Mesothelial cell of epicardium (in vitro differentiated cells): Measurements from ENCODE around the gene MLLT3. TPM values are rescaled to one million over a fixed set of nuclear protein-coding genes. Genes with fewer than 3 reads are reported as not detected.

Experiments used
- DNase-seq, 2 experiments: peaks; one replicate each; pipeline ENCODE4 v3.0.0; 2021; ENCODE audit warnings: low spot score in 2 of 2; ENCODE audit not compliant: unreplicated experiment in 2 of 2
- H3K27ac Mint-ChIP-seq: 2 replicates; pipeline ENCODE4 v1.8.0; 2021; ENCODE audit warnings: mixed read lengths
- H3K27me3 Mint-ChIP-seq: 2 replicates; pipeline ENCODE4 v1.8.0; 2021; ENCODE audit warnings: low read depth, mixed read lengths
- H3K36me3 Mint-ChIP-seq: 2 replicates; pipeline ENCODE4 v1.8.0; 2021; ENCODE audit warnings: mixed read lengths
- H3K4me1 Mint-ChIP-seq: 2 replicates; pipeline ENCODE4 v1.8.0; 2021; ENCODE audit warnings: mixed read lengths
- H3K4me3 Mint-ChIP-seq: 2 replicates; pipeline ENCODE4 v1.8.0; 2021; ENCODE audit warnings: mild to moderate bottlenecking, moderate library complexity, mixed read lengths
- H3K9me3 Mint-ChIP-seq: 2 replicates; pipeline ENCODE4 v1.8.0; 2021; ENCODE audit warnings: mixed read lengths
- CTCF ChIP-seq: fragments of 200-600 bp; sonication (generic); IDR thresholded peaks from one replicate; pipeline ENCODE4 v1.5.0; 2021; ENCODE audit warnings: antibody characterized with exemption; ENCODE audit not compliant: unreplicated experiment
- total RNA-seq: library from RNA; stranded (reverse); gene quantifications from 3 replicates; pipeline ENCODE4 v1.2.1, GENCODE V29; 2021

The MLLT3 gene
- total RNA-seq, 1 donor from 2014 or later = 45.8 TPM

GRCh38 chr9:20570756-20571155 is 51.5 kb downstream of the MLLT3 start:
- H3K4me3 Mint-ChIP-seq = no peak overlapping the region
- no peak overlapping the region for H3K27ac Mint-ChIP-seq
- H3K27me3 Mint-ChIP-seq = no peaks in the 10 kb centered on the region
- H3K36me3 Mint-ChIP-seq = peaks cover 14% of the 10 kb centered on the region
- peaks cover 12% of the 10 kb centered on the region for H3K9me3 Mint-ChIP-seq
- H3K4me1 Mint-ChIP-seq = peaks cover 16% of the 10 kb centered on the region
- no peak for DNase-seq
- TF ChIP-seq CTCF = no peak

- TF ChIP-seq CTCF = no peak
- Mint-ChIP-seq H3K27ac (no peak overlapping the region), H3K36me3 (peaks cover 10% of the 10 kb centered on the region), H3K9me3 (peaks cover 7% of the 10 kb centered on the region), H3K4me1 (peaks cover 17% of the 10 kb centered on the region), H3K4me3 (no peak overlapping the region), H3K27me3 (no peaks in the 10 kb centered on the region)
- no peak for DNase-seq
These were observed 52.2 kb downstream of the MLLT3 start for GRCh38 chr9:20570087-20570486.

- Mint-ChIP-seq H3K4me1 (peaks cover 22% of the 10 kb centered on the region), H3K36me3 (peaks cover 4% of the 10 kb centered on the region), H3K27ac (no peak overlapping the region), H3K27me3 (no peaks in the 10 kb centered on the region), H3K9me3 (peaks cover 1% of the 10 kb centered on the region), H3K4me3 (no peak overlapping the region)
- DNase-seq = no peak
- no peak for TF ChIP-seq CTCF
These were observed 52.8 kb downstream of the MLLT3 start for GRCh38 chr9:20569525-20569924.

GRCh38 chr9:20568400-20568799 is 53.9 kb downstream of the MLLT3 start:
- no peak overlapping the region for H3K27ac Mint-ChIP-seq
- H3K4me1 Mint-ChIP-seq = peaks cover 32% of the 10 kb centered on the region
- no peaks in the 10 kb centered on the region for H3K27me3 Mint-ChIP-seq
- H3K9me3 Mint-ChIP-seq = no peaks in the 10 kb centered on the region
- no peak for DNase-seq
- H3K36me3 Mint-ChIP-seq = no peaks in the 10 kb centered on the region
- no peak overlapping the region for H3K4me3 Mint-ChIP-seq
- no peak for TF ChIP-seq CTCF

- TF ChIP-seq CTCF = no peak
- Mint-ChIP-seq H3K36me3 (no peaks in the 10 kb centered on the region), H3K27me3 (no peaks in the 10 kb centered on the region), H3K4me3 (no peak overlapping the region), H3K4me1 (peaks cover 41% of the 10 kb centered on the region), H3K27ac (no peak overlapping the region), H3K9me3 (no peaks in the 10 kb centered on the region)
- no peak for DNase-seq
These were observed 55.9 kb downstream of the MLLT3 start for GRCh38 chr9:20566401-20566800.

GRCh38 chr9:20564650-20565049 is 57.6 kb downstream of the MLLT3 start:
- H3K4me1 Mint-ChIP-seq = peaks cover 35% of the 10 kb centered on the region
- H3K27me3 Mint-ChIP-seq = no peaks in the 10 kb centered on the region
- no peaks in the 10 kb centered on the region for H3K9me3 Mint-ChIP-seq

More at GRCh38 chr9:20564650-20565049, 57.6 kb downstream of the MLLT3 start:
- Mint-ChIP-seq H3K4me3 (no peak overlapping the region), H3K36me3 (no peaks in the 10 kb centered on the region), H3K27ac (no peak overlapping the region)
- no peak for DNase-seq
- TF ChIP-seq CTCF = no peak
